ENCODE results near the gene TTC21B. TPM values are rescaled to one million over a fixed set of nuclear protein-coding genes. Genes with fewer than 3 reads are reported as not detected.

The TTC21B gene
- total RNA-seq, 2 donors from 2014 or later = 23.7 to 34.1 TPM

- Histone ChIP-seq H3K4me3 (no peak overlapping the region), H3K27ac (no peak overlapping the region), H3K27me3 (replicated peaks; ENCODE audit: insufficient read depth) (no peaks in the 10 kb centered on the region), H3K9me3 (no peaks in the 10 kb centered on the region), H3K36me3 (no peaks in the 10 kb centered on the region), H3K4me1 (ENCODE audit: control insufficient read depth in 1 of 2, low read depth in 2 of 2) (peaks cover 19 to 31% of the 10 kb centered on the region in 2 donors)
- no peak for TF ChIP-seq CTCF (IDR thresholded peaks at IDR 0.05)
- ATAC-seq (ENCODE audit: insufficient number of reproducible peaks, low FRiP score, low read depth) = no peak
- no peak for DNase-seq (ENCODE audit: low spot score)
Measured at GRCh38 chr2:165950438-165950837, 3.1 kb downstream of the TTC21B start.

- ATAC-seq (ENCODE audit: insufficient number of reproducible peaks, low FRiP score, low read depth) (no peak), DNase-seq (ENCODE audit: low spot score) (no peak)
- H3K27ac ChIP-seq = no peak overlapping the region
- H3K9me3 ChIP-seq = no peaks in the 10 kb centered on the region
- TF ChIP-seq CTCF (IDR thresholded peaks at IDR 0.05) = no peak
- peaks cover 0 to 2% of the 10 kb centered on the region in 2 donors for H3K4me1 ChIP-seq (ENCODE audit: control insufficient read depth in 1 of 2, low read depth in 2 of 2)
- no peaks in the 10 kb centered on the region for H3K27me3 ChIP-seq (replicated peaks; ENCODE audit: insufficient read depth)
- no peak overlapping the region for H3K4me3 ChIP-seq
- H3K36me3 ChIP-seq = peaks cover 10% of the 10 kb centered on the region
Measured at GRCh38 chr2:165941827-165942226, 11.7 kb downstream of the TTC21B start.

- Histone ChIP-seq H3K36me3 (peaks cover 3% of the 10 kb centered on the region), H3K9me3 (no peaks in the 10 kb centered on the region), H3K4me1 (ENCODE audit: control insufficient read depth in 1 of 2, low read depth in 2 of 2) (no peaks in the 10 kb centered on the region), H3K4me3 (no peak overlapping the region), H3K27ac (no peak overlapping the region), H3K27me3 (replicated peaks; ENCODE audit: insufficient read depth) (no peaks in the 10 kb centered on the region)
- TF ChIP-seq CTCF (IDR thresholded peaks at IDR 0.05) = no peak
- ATAC-seq (ENCODE audit: insufficient number of reproducible peaks, low FRiP score, low read depth) (no peak), DNase-seq (ENCODE audit: low spot score) (no peak)
Measured at GRCh38 chr2:165938237-165938636, 15.3 kb downstream of the TTC21B start.

GRCh38 chr2:165933211-165933910, 20.2 kb downstream of the TTC21B start:
- Histone ChIP-seq H3K4me3 (no peak overlapping the region), H3K9me3 (no peaks in the 10 kb centered on the region), H3K36me3 (peaks cover 17% of the 10 kb centered on the region), H3K4me1 (ENCODE audit: control insufficient read depth in 1 of 2, low read depth in 2 of 2) (no peaks in the 10 kb centered on the region), H3K27me3 (replicated peaks; ENCODE audit: insufficient read depth) (no peaks in the 10 kb centered on the region), H3K27ac (no peak overlapping the region)
- ATAC-seq (ENCODE audit: insufficient number of reproducible peaks, low FRiP score, low read depth) (no peak), DNase-seq (ENCODE audit: low spot score) (no peak)
- no peak for TF ChIP-seq CTCF (IDR thresholded peaks at IDR 0.05)

- DNase-seq (ENCODE audit: low spot score) = no peak
- H3K4me3 ChIP-seq = no peak overlapping the region
- no peaks in the 10 kb centered on the region for H3K9me3 ChIP-seq
- ATAC-seq (ENCODE audit: insufficient number of reproducible peaks, low FRiP score, low read depth) = no peak
- H3K36me3 ChIP-seq = peaks cover 36% of the 10 kb centered on the region
- TF ChIP-seq CTCF (IDR thresholded peaks at IDR 0.05) = no peak
- no peaks in the 10 kb centered on the region for H3K27me3 ChIP-seq (replicated peaks; ENCODE audit: insufficient read depth)
- H3K4me1 ChIP-seq (ENCODE audit: control insufficient read depth in 1 of 2, low read depth in 2 of 2) = no peaks in the 10 kb centered on the region
- H3K27ac ChIP-seq = no peak overlapping the region
Measured at GRCh38 chr2:165927774-165928173, 25.8 kb downstream of the TTC21B start.

Measured in thoracic aorta (tissue), 2 donors.